DOHH2 (cell line): ENCODE measurements around the gene EPB41.
"Not testable (repeated sequence)": the region's sequence is repeated elsewhere in the genome, so short reads cannot be mapped to it uniquely, and the experiment has no call there.

Experiments used
- H3F3A ChIP-seq: fragments of 200-600 bp; sonication (generic), shearing (Covaris generic); 2 replicates; pipeline ENCODE4 v1.6.0; 2016; ENCODE audit warnings: antibody characterized with exemption, mild to moderate bottlenecking; ENCODE audit not compliant: control insufficient read depth, insufficient read depth
- H3K27ac ChIP-seq: fragments of 200-600 bp; sonication (generic); 2 replicates; pipeline ENCODE4 v1.5.1; 2014; ENCODE audit warnings: low read depth, mild to moderate bottlenecking, low read length, moderate library complexity
- H3K27me3 ChIP-seq: fragments of 200-600 bp; sonication (generic); 2 replicates; pipeline ENCODE4 v1.6.1; 2014; ENCODE audit warnings: mild to moderate bottlenecking, low read length, mixed read lengths; ENCODE audit not compliant: control insufficient read depth
- H3K36me3 ChIP-seq: fragments of 200-600 bp; sonication (generic); 2 replicates; pipeline ENCODE4 v1.6.1; 2014; ENCODE audit warnings: mild to moderate bottlenecking, low read length, moderate library complexity, mixed read lengths; ENCODE audit not compliant: control insufficient read depth
- H3K4me1 ChIP-seq: fragments of 200-600 bp; sonication (generic); 2 replicates; pipeline ENCODE4 v1.6.1; 2014; ENCODE audit warnings: mild to moderate bottlenecking, low read length, mixed read lengths; ENCODE audit not compliant: control insufficient read depth
- H3K4me2 ChIP-seq: fragments of 200-600 bp; sonication (generic); 2 replicates; pipeline ENCODE4 v1.6.0; 2014; ENCODE audit warnings: mild to moderate bottlenecking, low read length, moderate library complexity
- H3K4me3 ChIP-seq: fragments of 200-600 bp; sonication (generic); 2 replicates; pipeline ENCODE4 v1.5.1; 2014; ENCODE audit warnings: mild to moderate bottlenecking, low read length, mixed read lengths
- H3K79me2 ChIP-seq: fragments of 200-600 bp; sonication (generic); 2 replicates; pipeline ENCODE4 v1.6.1; 2014; ENCODE audit warnings: mild to moderate bottlenecking, low read length, mixed read lengths; ENCODE audit not compliant: control insufficient read depth
- H3K9me2 ChIP-seq: fragments of 200-600 bp; sonication (generic); replicated peaks from 2 replicates; pipeline ENCODE4 v1.6.1; 2014; ENCODE audit warnings: mild to moderate bottlenecking, low read length, mixed read lengths; ENCODE audit not compliant: control insufficient read depth
- H3K9me3 ChIP-seq: fragments of 200-600 bp; sonication (generic); 2 replicates; pipeline ENCODE4 v1.6.1; 2014; ENCODE audit warnings: antibody characterized with exemption, low read length, mixed read lengths; ENCODE audit not compliant: control insufficient read depth, insufficient read depth
- H4K20me1 ChIP-seq: fragments of 200-600 bp; sonication (generic); 2 replicates; pipeline ENCODE4 v1.6.0; 2014; ENCODE audit warnings: low read depth, mild to moderate bottlenecking, antibody characterized with exemption, low read length, moderate library complexity; ENCODE audit not compliant: control insufficient read depth, insufficient read depth
- CTCF ChIP-seq: fragments of 200-600 bp; sonication (generic); IDR thresholded peaks from one replicate; pipeline ENCODE4 v1.5.1; 2014; ENCODE audit warnings: antibody characterized with exemption, mild to moderate bottlenecking, low read depth, low read length; ENCODE audit not compliant: poor library complexity, severe bottlenecking
- EZH2phosphoT487 ChIP-seq: fragments of 200-600 bp; sonication (generic); IDR thresholded peaks from 2 replicates; pipeline ENCODE4 v1.6.1; 2017; ENCODE audit warnings: borderline replicate concordance, mild to moderate bottlenecking, antibody characterized with exemption, low read length, moderate library complexity, mixed read lengths

Gene EPB41

GRCh38 chr1:29064064-29064463, 149.7 kb downstream of the EPB41 start:
- Histone ChIP-seq H3K4me2 (no peak overlapping the region), H3K36me3 (peaks cover 15% of the 10 kb centered on the region), H4K20me1 (no peaks in the 10 kb centered on the region), H3K79me2 (no peaks in the 10 kb centered on the region), H3K27me3 (no peaks in the 10 kb centered on the region), H3K4me3 (no peak overlapping the region), H3K27ac (no peak overlapping the region), H3K9me3 (no peaks in the 10 kb centered on the region), H3K4me1 (no peaks in the 10 kb centered on the region), H3K9me2 (no peaks in the 10 kb centered on the region), H3F3A (no peaks in the 10 kb centered on the region)
- TF ChIP-seq CTCF (no peak), EZH2phosphoT487 (no peak)

- Histone ChIP-seq H4K20me1 (no peaks in the 10 kb centered on the region), H3K4me3 (no peak overlapping the region), H3K27ac (no peak overlapping the region), H3F3A (no peaks in the 10 kb centered on the region), H3K27me3 (no peaks in the 10 kb centered on the region), H3K36me3 (peaks cover 3% of the 10 kb centered on the region; the same call in 1 of the 2 replicates), H3K4me1 (no peaks in the 10 kb centered on the region), H3K9me3 (no peaks in the 10 kb centered on the region), H3K9me2 (no peaks in the 10 kb centered on the region), H3K4me2 (no peak overlapping the region), H3K79me2 (no peaks in the 10 kb centered on the region)
- no peak for TF ChIP-seq EZH2phosphoT487
- TF ChIP-seq CTCF, result no peak
Measured at GRCh38 chr1:29077155-29077554, 162.8 kb downstream of the EPB41 start.

- not testable (repeated sequence) for H3K9me2 ChIP-seq, H3F3A ChIP-seq, H4K20me1 ChIP-seq, H3K36me3 ChIP-seq, H3K4me3 ChIP-seq, H3K4me1 ChIP-seq, H3K27me3 ChIP-seq, H3K4me2 ChIP-seq, H3K79me2 ChIP-seq, H3K27ac ChIP-seq, H3K9me3 ChIP-seq
Measured at GRCh38 chr1:29079916-29080629, 165.7 kb downstream of the EPB41 start.

- Histone ChIP-seq H3F3A (no peaks in the 10 kb centered on the region), H3K36me3 (peaks cover 3% of the 10 kb centered on the region; the same call in 1 of the 2 replicates), H4K20me1 (no peaks in the 10 kb centered on the region), H3K9me3 (no peaks in the 10 kb centered on the region), H3K27me3 (no peaks in the 10 kb centered on the region), H3K4me3 (no peak overlapping the region), H3K9me2 (no peaks in the 10 kb centered on the region), H3K4me1 (no peaks in the 10 kb centered on the region), H3K4me2 (no peak overlapping the region), H3K79me2 (no peaks in the 10 kb centered on the region), H3K27ac (no peak overlapping the region)
- TF ChIP-seq CTCF (no peak), EZH2phosphoT487 (no peak)
Measured at GRCh38 chr1:29081201-29081600, 166.8 kb downstream of the EPB41 start.
